ENCODE results near the gene EID1.
"Not testable (repeated sequence)": the region's sequence is repeated elsewhere in the genome, so short reads cannot be mapped to it uniquely, and the experiment has no call there.

The EID1 gene

DNA sequence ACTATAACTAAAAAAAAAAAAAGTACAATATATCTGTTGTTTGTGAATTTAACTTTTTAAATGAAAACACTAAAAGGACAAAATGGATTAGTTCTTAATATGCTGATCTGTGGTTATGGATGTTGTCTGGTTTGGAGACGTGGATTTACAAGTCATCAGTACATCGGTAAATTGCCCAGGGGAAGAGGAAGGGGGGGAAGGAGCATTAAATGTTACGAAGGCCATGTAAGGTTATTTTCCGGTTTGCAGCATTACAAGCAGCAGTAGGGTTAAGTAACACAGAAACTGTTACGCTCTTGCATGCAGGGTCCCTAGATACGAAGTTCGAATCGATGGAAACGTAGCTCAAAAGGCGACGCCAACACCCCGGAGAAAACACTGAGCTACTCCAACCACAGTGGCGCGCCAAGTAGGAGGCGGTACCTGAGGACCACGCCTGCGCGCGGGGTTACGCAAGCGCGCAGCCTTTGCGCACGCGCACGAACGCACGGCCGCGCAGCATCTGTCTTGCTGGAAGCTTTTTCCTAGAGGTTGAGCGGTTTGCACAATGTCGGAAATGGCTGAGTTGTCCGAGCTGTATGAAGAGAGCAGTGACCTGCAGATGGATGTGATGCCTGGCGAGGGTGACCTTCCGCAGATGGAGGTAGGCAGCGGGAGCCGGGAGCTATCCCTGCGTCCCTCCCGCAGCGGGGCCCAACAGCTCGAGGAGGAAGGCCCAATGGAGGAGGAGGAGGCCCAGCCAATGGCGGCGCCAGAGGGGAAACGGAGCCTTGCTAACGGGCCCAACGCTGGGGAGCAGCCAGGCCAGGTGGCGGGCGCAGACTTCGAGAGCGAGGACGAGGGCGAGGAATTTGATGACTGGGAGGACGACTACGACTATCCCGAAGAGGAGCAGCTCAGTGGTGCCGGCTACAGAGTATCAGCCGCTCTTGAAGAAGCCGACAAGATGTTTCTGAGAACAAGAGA, at the start of gene EID1:
Gene EID1, plus strand, starts transcription at position 505 of the 966 bp plus-strand sequence. Its CDS starts 43 bp downstream, at position 548.
- DNase-seq (ENCODE audit: low read depth, low spot score), result peak; percentile 98

GRCh38 chr15:48828471-48828870, 49.5 kb upstream of the EID1 start:
- DNase-seq (ENCODE audit: low read depth, low spot score), result no peak

- no peak for DNase-seq (ENCODE audit: low read depth, low spot score)
Measured at GRCh38 chr15:48828906-48829305, 49.0 kb upstream of the EID1 start.

- DNase-seq (ENCODE audit: low read depth, low spot score), result no peak
Measured at GRCh38 chr15:48832648-48833047, 45.3 kb upstream of the EID1 start.

DNA sequence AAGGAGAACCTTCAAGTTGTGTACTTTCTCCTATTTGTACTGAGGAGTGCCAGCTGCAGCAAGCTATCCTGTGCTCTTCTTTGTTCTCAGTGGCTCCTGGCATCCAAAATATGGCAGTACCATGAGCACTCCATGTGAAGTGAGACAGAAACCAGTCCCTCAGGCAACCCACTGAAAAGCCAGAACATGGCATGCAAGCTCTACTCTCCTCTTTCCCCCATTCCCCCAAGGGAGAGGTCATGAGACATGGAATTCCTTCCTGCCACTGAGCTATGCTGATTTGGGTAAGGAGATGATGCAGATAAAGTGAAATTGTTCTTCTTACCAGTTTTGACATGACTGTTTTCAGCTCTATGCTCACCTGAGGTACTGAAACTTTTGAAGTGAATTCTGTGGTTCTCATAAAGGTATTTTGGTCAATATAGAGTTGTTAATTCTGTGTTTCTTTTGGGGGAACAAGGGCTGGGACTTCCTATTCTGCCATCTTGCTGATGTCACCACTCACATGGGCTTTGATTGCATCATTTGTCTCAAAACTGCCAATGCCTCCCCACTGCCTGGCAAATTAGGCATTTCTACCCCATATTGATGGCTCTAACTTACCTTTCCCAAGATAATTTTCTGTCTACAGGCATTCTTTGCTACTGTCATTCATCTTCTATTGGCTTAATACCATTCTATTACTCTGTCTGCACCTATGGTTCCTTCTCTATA, 44.3 kb upstream of the EID1 start:
- DNase-seq (ENCODE audit: low read depth, low spot score), result no peak

GRCh38 chr15:48834756-48835155, 43.2 kb upstream of the EID1 start:
- DNase-seq (ENCODE audit: low read depth, low spot score), result no peak

DNA sequence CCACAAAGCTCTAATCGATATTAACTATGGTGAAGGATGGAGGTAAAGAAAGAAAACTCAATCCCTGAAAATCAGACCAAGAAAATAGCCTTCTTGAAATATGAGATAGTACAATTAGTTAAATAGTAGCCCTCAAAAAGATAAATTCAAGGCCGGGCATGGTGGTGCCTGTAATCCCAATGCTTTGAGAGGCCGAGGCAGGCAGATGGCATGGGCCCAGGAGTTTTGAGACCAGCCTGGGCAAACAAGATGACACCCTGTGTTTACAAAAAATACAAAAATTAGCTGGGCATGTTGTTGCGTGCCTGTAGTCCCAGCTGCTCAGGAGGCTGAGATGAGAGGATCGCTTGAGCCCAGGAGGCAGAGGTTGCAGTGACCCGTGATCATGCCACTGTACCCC, 35.4 kb upstream of the EID1 start:
- no peak for DNase-seq (ENCODE audit: low read depth, low spot score)

DNA sequence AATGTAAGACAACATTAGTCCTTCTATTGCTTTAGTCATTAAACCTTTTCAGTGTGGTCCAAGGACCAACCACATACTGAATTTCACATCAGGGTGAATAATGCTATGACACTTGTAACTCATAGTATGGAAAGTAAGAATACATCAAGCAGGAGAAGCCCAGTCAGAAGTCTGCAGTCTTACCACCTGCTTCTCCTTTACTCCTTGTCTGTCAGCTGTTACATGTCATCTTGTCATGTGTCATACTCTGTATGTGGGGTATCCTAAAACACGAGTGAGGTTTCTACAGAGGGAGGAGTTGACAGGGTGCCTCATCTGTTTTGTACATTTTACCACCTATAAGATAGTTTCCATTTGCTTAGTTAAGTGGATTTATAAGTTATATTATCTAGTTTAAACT, 32.8 kb upstream of the EID1 start:
- DNase-seq (ENCODE audit: low read depth, low spot score), result no peak

DNA sequence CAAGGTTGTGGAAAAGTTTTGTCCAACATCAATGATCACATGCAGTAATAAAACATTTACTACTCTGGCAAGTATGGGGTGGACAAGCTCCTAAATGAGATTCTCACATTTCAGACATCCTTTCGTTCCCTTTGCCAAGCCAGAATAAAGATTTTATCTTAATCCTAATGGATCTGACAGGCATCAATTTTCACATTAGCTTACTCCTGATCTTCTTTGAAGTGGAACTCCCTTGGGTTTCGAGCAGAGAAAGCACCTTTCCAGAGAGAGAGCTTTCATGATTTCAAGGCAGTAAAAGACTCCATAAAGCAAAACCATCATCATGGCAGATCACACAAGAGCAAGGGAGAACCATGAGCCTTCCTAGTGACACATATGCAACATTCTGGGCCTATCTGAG, 27.3 kb upstream of the EID1 start:
- DNase-seq (ENCODE audit: low read depth, low spot score), result no peak

- DNase-seq (ENCODE audit: low read depth, low spot score), result no peak
Measured at GRCh38 chr15:48851956-48852355, 26.0 kb upstream of the EID1 start.

GRCh38 chr15:48854434-48854833, 23.5 kb upstream of the EID1 start:
- not testable (repeated sequence) for DNase-seq (ENCODE audit: low read depth, low spot score)

- peak; percentile 72 for DNase-seq (ENCODE audit: low read depth, low spot score)
Measured at GRCh38 chr15:48855501-48856440, 22.2 kb upstream of the EID1 start.

- peak; percentile 75 for DNase-seq (ENCODE audit: low read depth, low spot score)
Measured at GRCh38 chr15:48856942-48857341, 21.0 kb upstream of the EID1 start.

- DNase-seq (ENCODE audit: low read depth, low spot score), result peak; percentile 27
Measured at GRCh38 chr15:48858401-48858800, 19.5 kb upstream of the EID1 start.

DNA sequence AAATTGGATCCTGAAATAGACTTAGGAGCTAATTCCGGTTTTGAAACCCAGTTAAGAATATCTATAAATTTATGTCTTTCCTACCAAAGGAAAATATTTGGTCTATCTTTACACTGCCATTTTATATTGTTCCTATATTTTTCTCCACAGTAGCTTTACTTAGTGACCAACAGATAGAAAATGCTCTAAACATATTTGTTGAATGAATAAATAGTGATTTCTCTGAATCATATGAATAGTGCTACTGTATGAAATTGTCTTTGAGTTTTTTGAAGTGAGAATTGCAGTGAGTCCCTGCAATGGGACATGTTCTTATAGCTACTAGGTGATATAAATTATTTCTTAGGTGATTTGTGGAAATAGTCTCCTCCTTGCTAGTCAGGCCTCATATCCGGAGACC, 18.5 kb upstream of the EID1 start:
- DNase-seq (ENCODE audit: low read depth, low spot score), result no peak

- peak; percentile 71 for DNase-seq (ENCODE audit: low read depth, low spot score)
Measured at GRCh38 chr15:48861813-48862431, 16.0 kb upstream of the EID1 start.

DNA sequence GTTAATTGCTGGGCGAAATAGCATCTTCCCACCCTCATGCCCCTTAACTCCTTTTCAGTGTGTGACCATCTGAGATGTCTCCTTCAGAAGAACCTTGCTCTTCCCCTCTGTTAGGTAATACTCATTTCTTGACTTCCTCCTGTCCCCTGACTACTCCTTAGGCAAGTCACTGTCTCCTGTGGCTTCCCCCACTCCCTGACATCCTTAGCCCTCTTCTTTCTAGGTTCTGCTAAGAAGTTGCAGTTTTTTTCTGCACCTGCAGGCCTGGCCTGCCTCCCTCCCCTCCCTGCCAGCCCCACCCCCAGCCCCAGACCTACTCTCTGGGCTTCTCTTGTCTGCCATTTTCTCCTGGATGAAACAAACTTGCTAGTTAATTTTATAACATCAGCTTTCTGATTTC, 15.2 kb upstream of the EID1 start:
- DNase-seq (ENCODE audit: low read depth, low spot score), result no peak

GRCh38 chr15:48865370-48866079, 12.4 kb upstream of the EID1 start:
- peak; percentile 54 for DNase-seq (ENCODE audit: low read depth, low spot score)

GRCh38 chr15:48866141-48866563, 11.8 kb upstream of the EID1 start:
- DNase-seq (ENCODE audit: low read depth, low spot score), result peak; percentile 45

- no peak for DNase-seq (ENCODE audit: low read depth, low spot score)
Measured at GRCh38 chr15:48868023-48868422, 9.9 kb upstream of the EID1 start.
